ENCODE results near the gene HCRTR1.

Gene HCRTR1

GRCh38 chr1:31576201-31576669 lies 41.3 kb upstream of the HCRTR1 start, which contains the start of gene TINAGL1:
TINAGL1 (plus strand) TSS chr1:31576515; CDS start chr1:31577149, 634 bp downstream.
- TF ChIP-seq POLR2A (IDR thresholded peaks at IDR 0.05; ENCODE audit: low read depth, low read length) = no peak
- DNase-seq (ENCODE audit: insufficient read length, low spot score) (no peak), FAIRE-seq (no peak)

GRCh38 chr1:31576743-31577455 lies 40.6 kb upstream of the HCRTR1 start:
- FAIRE-seq (no peak), DNase-seq (ENCODE audit: insufficient read length, low spot score) (no peak)
- TF ChIP-seq POLR2A (IDR thresholded peaks at IDR 0.05; ENCODE audit: low read depth, low read length) = no peak

- FAIRE-seq (no peak), DNase-seq (ENCODE audit: insufficient read length, low spot score) (no peak)
- no peak for TF ChIP-seq POLR2A (IDR thresholded peaks at IDR 0.05; ENCODE audit: low read depth, low read length)
Measured at GRCh38 chr1:31577515-31578192, 39.8 kb upstream of the HCRTR1 start.

GRCh38 chr1:31579374-31579773 lies 38.1 kb upstream of the HCRTR1 start:
- DNase-seq (ENCODE audit: insufficient read length, low spot score) (no peak), FAIRE-seq (no peak)
- TF ChIP-seq POLR2A (IDR thresholded peaks at IDR 0.05; ENCODE audit: low read depth, low read length) = no peak

- FAIRE-seq = no peak
- DNase-seq (ENCODE audit: insufficient read length, low spot score) = no peak
- TF ChIP-seq POLR2A (IDR thresholded peaks at IDR 0.05; ENCODE audit: low read depth, low read length) = no peak
Measured at GRCh38 chr1:31580513-31580870, 37.0 kb upstream of the HCRTR1 start.

GRCh38 chr1:31580891-31581603 lies 36.4 kb upstream of the HCRTR1 start:
- no peak for TF ChIP-seq POLR2A (IDR thresholded peaks at IDR 0.05; ENCODE audit: low read depth, low read length)
- no peak for DNase-seq (ENCODE audit: insufficient read length, low spot score)
- no peak for FAIRE-seq

GRCh38 chr1:31581821-31582810 lies 35.4 kb upstream of the HCRTR1 start:
- no peak for FAIRE-seq
- no peak for TF ChIP-seq POLR2A (IDR thresholded peaks at IDR 0.05; ENCODE audit: low read depth, low read length)
- no peak for DNase-seq (ENCODE audit: insufficient read length, low spot score)

GRCh38 chr1:31583082-31583994 lies 34.2 kb upstream of the HCRTR1 start:
- TF ChIP-seq POLR2A (IDR thresholded peaks at IDR 0.05; ENCODE audit: low read depth, low read length) = no peak
- FAIRE-seq = no peak
- no peak for DNase-seq (ENCODE audit: insufficient read length, low spot score)

- DNase-seq (ENCODE audit: insufficient read length, low spot score) (no peak), FAIRE-seq (no peak)
- TF ChIP-seq POLR2A (IDR thresholded peaks at IDR 0.05; ENCODE audit: low read depth, low read length) = no peak
Measured at GRCh38 chr1:31583995-31584868, 33.3 kb upstream of the HCRTR1 start.

- no peak for TF ChIP-seq POLR2A (IDR thresholded peaks at IDR 0.05; ENCODE audit: low read depth, low read length)
- DNase-seq (ENCODE audit: insufficient read length, low spot score) (no peak), FAIRE-seq (no peak)
Measured at GRCh38 chr1:31584869-31585735, 32.4 kb upstream of the HCRTR1 start.
